GM18499 (cell line): ENCODE results near the gene CHP2.

Source experiments
- ATAC-seq: cut with Tn5 transposase; IDR thresholded peaks from one replicate; pipeline ENCODE4 v1.9.1; 2021; ENCODE audit warnings: moderate number of reproducible peaks; ENCODE audit not compliant: insufficient read depth, unreplicated experiment

The CHP2 gene

GRCh38 chr16:23803591-23804123 is 48.8 kb downstream of the CHP2 start:
- ATAC-seq = no peak

GRCh38 chr16:23807028-23807427 is 52.2 kb downstream of the CHP2 start:
- ATAC-seq = no peak
